Colonic mucosa (tissue), 4 donors: ENCODE data around the gene RAPGEF4. TPM values are rescaled to one million over a fixed set of nuclear protein-coding genes. Genes with fewer than 3 reads are reported as not detected.

Experiments used
- DNase-seq: peaks from one replicate; pipeline ENCODE4 v3.0.0-alpha.2; 2020
- H3K27ac ChIP-seq: fragments of 200-600 bp; one replicate; pipeline ENCODE4 v1.8.0; 2021
- H3K27me3 ChIP-seq: fragments of 200-600 bp; one replicate; pipeline ENCODE4 v1.8.0; 2021
- H3K36me3 ChIP-seq: fragments of 200-600 bp; one replicate; pipeline ENCODE4 v1.8.0; 2021
- H3K4me1 ChIP-seq: fragments of 200-600 bp; one replicate; pipeline ENCODE4 v1.8.0; 2021; ENCODE audit warnings: mild to moderate bottlenecking
- H3K4me3 ChIP-seq: fragments of 200-600 bp; one replicate; pipeline ENCODE4 v1.8.0; 2021
- H3K9ac ChIP-seq, 2 donors: one replicate each; pipeline ENCODE4 v1.7.0; 2013; ENCODE audit warnings: control low read depth in 2 of 2, low read depth in 2 of 2, low read length in 2 of 2
- H3K9me3 ChIP-seq: fragments of 200-600 bp; one replicate; pipeline ENCODE4 v1.8.0; 2021
- intact Hi-C: fragments of 100-400 bp; cut with DNase I; formaldehyde crosslinking; loops from one replicate; pipeline ENCODE4 v1.14.1; 2022
- total RNA-seq, 2 donors: library from RNA; stranded (reverse); fragmentation: NEBNext Ultra II Directional in 1 of 2; extraction: Animal tissue kit (Norgen Biotek cat#: 25700) in 1 of 2; gene quantifications; one replicate each; pipeline ENCODE4 v1.2.1, GENCODE V29; 2021
- TF ChIP-seq, protein P1 (sequence below): fragments of 200-600 bp; IDR thresholded peaks from one replicate; pipeline ENCODE4 v1.8.0; 2022; ENCODE audit warnings: antibody characterized with exemption, mild to moderate bottlenecking
- donor health status: healthy.
- donor health status: DM: no; HTN: no; CAD: no.
- donor health status: DM: no; HTN: no; CAD: no.

RAPGEF4 gene
- total RNA-seq, 2 donors from 2014 or later = 1.3 to 1.5 TPM

DNA sequence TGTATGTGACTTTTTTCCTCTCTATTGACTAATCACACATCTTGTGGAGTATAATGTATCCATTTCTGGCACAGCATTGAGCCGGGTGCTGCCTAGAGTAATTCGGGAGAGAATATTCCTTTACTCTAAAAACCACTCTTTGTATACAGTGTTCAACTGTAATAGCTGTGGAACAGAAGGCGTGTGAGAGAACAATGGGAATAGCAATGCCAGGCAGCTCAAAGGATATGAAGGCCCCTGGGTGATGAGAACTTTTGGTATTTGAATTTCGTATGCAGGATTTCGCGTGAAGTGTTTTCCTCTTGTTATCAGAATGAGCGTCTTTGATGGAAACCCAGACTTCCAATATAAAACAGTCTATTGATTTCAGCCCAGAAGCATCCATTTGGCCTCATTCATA is 255.4 kb downstream of the RAPGEF4 start:
- intact Hi-C loops = no loop called here
- H3K4me1 ChIP-seq = no peaks in the 10 kb centered on the region
- no peak for DNase-seq
- H3K4me3 ChIP-seq = no peak overlapping the region
- no peaks in the 10 kb centered on the region for H3K9me3 ChIP-seq
- H3K36me3 ChIP-seq = no peaks in the 10 kb centered on the region
- no peaks in the 10 kb centered on the region for H3K27me3 ChIP-seq
- TF ChIP-seq, protein P1, sequence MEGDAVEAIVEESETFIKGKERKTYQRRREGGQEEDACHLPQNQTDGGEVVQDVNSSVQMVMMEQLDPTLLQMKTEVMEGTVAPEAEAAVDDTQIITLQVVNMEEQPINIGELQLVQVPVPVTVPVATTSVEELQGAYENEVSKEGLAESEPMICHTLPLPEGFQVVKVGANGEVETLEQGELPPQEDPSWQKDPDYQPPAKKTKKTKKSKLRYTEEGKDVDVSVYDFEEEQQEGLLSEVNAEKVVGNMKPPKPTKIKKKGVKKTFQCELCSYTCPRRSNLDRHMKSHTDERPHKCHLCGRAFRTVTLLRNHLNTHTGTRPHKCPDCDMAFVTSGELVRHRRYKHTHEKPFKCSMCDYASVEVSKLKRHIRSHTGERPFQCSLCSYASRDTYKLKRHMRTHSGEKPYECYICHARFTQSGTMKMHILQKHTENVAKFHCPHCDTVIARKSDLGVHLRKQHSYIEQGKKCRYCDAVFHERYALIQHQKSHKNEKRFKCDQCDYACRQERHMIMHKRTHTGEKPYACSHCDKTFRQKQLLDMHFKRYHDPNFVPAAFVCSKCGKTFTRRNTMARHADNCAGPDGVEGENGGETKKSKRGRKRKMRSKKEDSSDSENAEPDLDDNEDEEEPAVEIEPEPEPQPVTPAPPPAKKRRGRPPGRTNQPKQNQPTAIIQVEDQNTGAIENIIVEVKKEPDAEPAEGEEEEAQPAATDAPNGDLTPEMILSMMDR = no peak
- H3K27ac ChIP-seq = no peak overlapping the region
- no peak overlapping the region for H3K9ac ChIP-seq

DNA sequence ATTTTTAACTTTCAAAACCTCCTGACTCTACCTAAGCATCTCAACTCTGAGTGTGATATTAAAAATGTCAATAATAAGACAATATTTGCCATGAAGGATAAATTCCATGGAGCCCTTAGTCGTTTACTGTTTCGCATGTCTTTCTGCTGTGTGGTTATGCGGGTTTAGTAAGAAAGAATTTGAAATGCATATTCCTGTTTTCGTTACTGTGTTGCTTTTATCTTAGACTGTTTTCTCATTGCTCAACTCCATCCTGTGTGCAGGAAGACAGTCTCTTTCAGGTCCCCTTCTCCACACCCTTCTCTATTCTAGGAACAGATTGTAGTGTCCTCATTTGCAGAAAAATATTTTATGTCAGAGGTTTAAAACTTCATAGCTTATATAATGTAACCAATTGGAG is 257.5 kb downstream of the RAPGEF4 start:
- no peak overlapping the region for H3K9ac ChIP-seq
- H3K4me3 ChIP-seq = no peak overlapping the region
- no peak overlapping the region for H3K27ac ChIP-seq
- H3K9me3 ChIP-seq = no peaks in the 10 kb centered on the region
- no peak for DNase-seq
- H3K4me1 ChIP-seq = no peaks in the 10 kb centered on the region
- H3K36me3 ChIP-seq = no peaks in the 10 kb centered on the region
- H3K27me3 ChIP-seq = no peaks in the 10 kb centered on the region
- TF ChIP-seq, protein P1 = no peak
- intact Hi-C loops = no loop called here

GRCh38 chr2:172993931-172994717 is 258.5 kb downstream of the RAPGEF4 start:
- H3K4me1 ChIP-seq = no peaks in the 10 kb centered on the region
- H3K9me3 ChIP-seq = no peaks in the 10 kb centered on the region
- TF ChIP-seq, protein P1 = no peak
- no peaks in the 10 kb centered on the region for H3K36me3 ChIP-seq
- H3K27ac ChIP-seq = no peak overlapping the region
- H3K4me3 ChIP-seq = no peak overlapping the region
- DNase-seq = no peak
- intact Hi-C loops = no loop called here
- no peaks in the 10 kb centered on the region for H3K27me3 ChIP-seq
- no peak overlapping the region for H3K9ac ChIP-seq

- DNase-seq = no peak
- TF ChIP-seq, protein P1 = no peak
- no peak overlapping the region for H3K27ac ChIP-seq
These were observed 259.2 kb downstream of the RAPGEF4 start for GRCh38 chr2:172994864-172995263.

GRCh38 chr2:172995323-172996244 is 259.9 kb downstream of the RAPGEF4 start:
- no peak overlapping the region for H3K27ac ChIP-seq
- H3K4me3 ChIP-seq = no peak overlapping the region
- H3K36me3 ChIP-seq = no peaks in the 10 kb centered on the region
- TF ChIP-seq, protein P1 = no peak
- H3K9me3 ChIP-seq = no peaks in the 10 kb centered on the region
- no peak overlapping the region for H3K9ac ChIP-seq
- intact Hi-C loops = no loop called here
- no peaks in the 10 kb centered on the region for H3K4me1 ChIP-seq
- H3K27me3 ChIP-seq = no peaks in the 10 kb centered on the region
- no peak for DNase-seq

More at GRCh38 chr2:172994864-172995263, 259.2 kb downstream of the RAPGEF4 start:
- no peaks in the 10 kb centered on the region for H3K27me3 ChIP-seq
- no peak overlapping the region for H3K9ac ChIP-seq
- intact Hi-C loops = no loop called here
- no peaks in the 10 kb centered on the region for H3K36me3 ChIP-seq
- no peak overlapping the region for H3K4me3 ChIP-seq
- no peaks in the 10 kb centered on the region for H3K4me1 ChIP-seq
- no peaks in the 10 kb centered on the region for H3K9me3 ChIP-seq
